Measurements from ENCODE around the gene HSP90AA1.

- TF ChIP-seq, protein P1, sequence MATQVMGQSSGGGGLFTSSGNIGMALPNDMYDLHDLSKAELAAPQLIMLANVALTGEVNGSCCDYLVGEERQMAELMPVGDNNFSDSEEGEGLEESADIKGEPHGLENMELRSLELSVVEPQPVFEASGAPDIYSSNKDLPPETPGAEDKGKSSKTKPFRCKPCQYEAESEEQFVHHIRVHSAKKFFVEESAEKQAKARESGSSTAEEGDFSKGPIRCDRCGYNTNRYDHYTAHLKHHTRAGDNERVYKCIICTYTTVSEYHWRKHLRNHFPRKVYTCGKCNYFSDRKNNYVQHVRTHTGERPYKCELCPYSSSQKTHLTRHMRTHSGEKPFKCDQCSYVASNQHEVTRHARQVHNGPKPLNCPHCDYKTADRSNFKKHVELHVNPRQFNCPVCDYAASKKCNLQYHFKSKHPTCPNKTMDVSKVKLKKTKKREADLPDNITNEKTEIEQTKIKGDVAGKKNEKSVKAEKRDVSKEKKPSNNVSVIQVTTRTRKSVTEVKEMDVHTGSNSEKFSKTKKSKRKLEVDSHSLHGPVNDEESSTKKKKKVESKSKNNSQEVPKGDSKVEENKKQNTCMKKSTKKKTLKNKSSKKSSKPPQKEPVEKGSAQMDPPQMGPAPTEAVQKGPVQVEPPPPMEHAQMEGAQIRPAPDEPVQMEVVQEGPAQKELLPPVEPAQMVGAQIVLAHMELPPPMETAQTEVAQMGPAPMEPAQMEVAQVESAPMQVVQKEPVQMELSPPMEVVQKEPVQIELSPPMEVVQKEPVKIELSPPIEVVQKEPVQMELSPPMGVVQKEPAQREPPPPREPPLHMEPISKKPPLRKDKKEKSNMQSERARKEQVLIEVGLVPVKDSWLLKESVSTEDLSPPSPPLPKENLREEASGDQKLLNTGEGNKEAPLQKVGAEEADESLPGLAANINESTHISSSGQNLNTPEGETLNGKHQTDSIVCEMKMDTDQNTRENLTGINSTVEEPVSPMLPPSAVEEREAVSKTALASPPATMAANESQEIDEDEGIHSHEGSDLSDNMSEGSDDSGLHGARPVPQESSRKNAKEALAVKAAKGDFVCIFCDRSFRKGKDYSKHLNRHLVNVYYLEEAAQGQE (IDR thresholded peaks at IDR 0.05; ENCODE audit: low read depth): no peak
- TF ChIP-seq TAF1 (IDR thresholded peaks at IDR 0.05; ENCODE audit: low read depth) (no peak), EP300 (IDR thresholded peaks at IDR 0.05; ENCODE audit: borderline replicate concordance) (no peak), EGR1 (IDR thresholded peaks at IDR 0.05) (no peak)
- TF ChIP-seq, protein P2, sequence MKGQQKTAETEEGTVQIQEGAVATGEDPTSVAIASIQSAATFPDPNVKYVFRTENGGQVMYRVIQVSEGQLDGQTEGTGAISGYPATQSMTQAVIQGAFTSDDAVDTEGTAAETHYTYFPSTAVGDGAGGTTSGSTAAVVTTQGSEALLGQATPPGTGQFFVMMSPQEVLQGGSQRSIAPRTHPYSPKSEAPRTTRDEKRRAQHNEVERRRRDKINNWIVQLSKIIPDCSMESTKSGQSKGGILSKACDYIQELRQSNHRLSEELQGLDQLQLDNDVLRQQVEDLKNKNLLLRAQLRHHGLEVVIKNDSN (IDR thresholded peaks at IDR 0.05): no peak
Observed at GRCh38 chr14:102043251-102044025, 43.4 kb downstream of the HSP90AA1 start.
